H1 (cell line): ENCODE measurements around the gene SERTAD2. TPM values are rescaled to one million over a fixed set of nuclear protein-coding genes. Genes with fewer than 3 reads are reported as not detected.

Source experiments
- CTCF ChIA-PET: fragments of 300-600 bp; sonication (Branson Sonifier 250); formaldehyde crosslinking; loops from one replicate; lab custom pipeline; 2021; ENCODE audit not compliant: partially characterized antibody; lab: Charles Lee
- POLR2A ChIA-PET: fragments of 300-600 bp; sonication (Branson Sonifier 250); formaldehyde crosslinking; loops from one replicate; lab custom pipeline; 2021; ENCODE audit warnings: inconsistent platforms; ENCODE audit not compliant: partially characterized antibody; lab: Charles Lee
- DNase-seq, 2 experiments: peaks; one replicate each; pipeline versions ENCODE4 v3.0.0 to v3.0.0-alpha.2; 2010 to 2022; ENCODE audit warnings: low spot score in 2 of 2, low read depth in 1 of 2, mixed read lengths in 1 of 2
- FAIRE-seq: peaks from 2 replicates; lab custom pipeline; 2011; peaks lifted over from hg19 to GRCh38; lab: Jason Lieb, UNC
- H2AFZ ChIP-seq: 2 replicates; pipeline ENCODE4 v1.8.1; 2012; ENCODE audit warnings: low read length, inconsistent platforms
- H2AK5ac ChIP-seq: 2 replicates; pipeline ENCODE4 v1.6.1; 2013; ENCODE audit warnings: low read depth, low read length
- H2BK120ac ChIP-seq: replicated peaks from 2 replicates; pipeline ENCODE3; 2013; ENCODE audit warnings: low read depth, low read length, inconsistent platforms
- H2BK12ac ChIP-seq: 2 replicates; pipeline ENCODE4 v1.6.1; 2013; ENCODE audit warnings: low read depth, low read length
- H2BK15ac ChIP-seq: 2 replicates; pipeline ENCODE4 v1.6.1; 2013; ENCODE audit warnings: low read length
- H2BK20ac ChIP-seq: 2 replicates; pipeline ENCODE4 v1.6.1; 2013; ENCODE audit warnings: low read length
- H2BK5ac ChIP-seq: 2 replicates; pipeline ENCODE4 v1.6.1; 2013; ENCODE audit warnings: low read depth, low read length
- H3K14ac ChIP-seq: 2 replicates; pipeline ENCODE4 v1.6.1; 2013; ENCODE audit warnings: inconsistent platforms; ENCODE audit not compliant: insufficient read length
- H3K18ac ChIP-seq: 2 replicates; pipeline ENCODE4 v1.6.1; 2013; ENCODE audit warnings: low read length; ENCODE audit errors: extremely low read depth
- H3K23ac ChIP-seq: 2 replicates; pipeline ENCODE4 v1.6.1; 2013; ENCODE audit warnings: inconsistent platforms; ENCODE audit not compliant: insufficient read length
- H3K23me2 ChIP-seq: 2 replicates; pipeline ENCODE4 v1.6.1; 2013; ENCODE audit warnings: low read depth, low read length
- H3K27ac ChIP-seq: 2 replicates; pipeline ENCODE4 v1.6.1; 2011; ENCODE audit warnings: low read depth, low read length, inconsistent platforms
- H3K27me3 ChIP-seq, 4 experiments: replicated peaks in 1 of 4; 1 replicate in 1 of 4; 2 replicates in 3 of 4; pipeline versions ENCODE4 v1.6.1 to v1.8.1; 2011 to 2013; ENCODE audit warnings: low read length in 3 of 4, mild to moderate bottlenecking in 3 of 4, inconsistent platforms in 2 of 4, mixed read lengths in 2 of 4, moderate library complexity in 1 of 4; ENCODE audit not compliant: control insufficient read depth in 3 of 4, insufficient read depth in 3 of 4; ENCODE audit errors: extremely low read depth in 1 of 4
- H3K36me3 ChIP-seq, 4 experiments: 2 replicates each; pipeline versions ENCODE4 v1.6.1 to v1.8.1; 2011 to 2013; ENCODE audit warnings: mild to moderate bottlenecking in 4 of 4, low read length in 3 of 4, moderate library complexity in 2 of 4, control low read depth in 1 of 4, inconsistent platforms in 1 of 4; ENCODE audit not compliant: insufficient read depth in 4 of 4, control insufficient read depth in 2 of 4
- H3K4ac ChIP-seq: replicated peaks from 2 replicates; pipeline ENCODE3; 2013; ENCODE audit warnings: low read length, low read depth, mixed read lengths, inconsistent platforms; ENCODE audit not compliant: insufficient read length
- H3K4me1 ChIP-seq, 4 experiments: replicated peaks in 1 of 4; 1 replicate in 1 of 4; 2 replicates in 3 of 4; pipeline versions ENCODE4 v1.6.1 to v1.8.1; 2011 to 2013; ENCODE audit warnings: low read length in 3 of 4, inconsistent platforms in 2 of 4, mixed read lengths in 1 of 4; ENCODE audit not compliant: insufficient read depth in 4 of 4, control insufficient read depth in 3 of 4
- H3K4me2 ChIP-seq, 2 experiments: 2 replicates each; pipeline versions ENCODE4 v1.6.1 to v1.8.1; 2011 to 2013; ENCODE audit warnings: low read depth in 2 of 2, low read length in 2 of 2, control low read depth in 1 of 2, inconsistent platforms in 1 of 2, mild to moderate bottlenecking in 1 of 2; ENCODE audit not compliant: insufficient read depth in 1 of 2
- H3K4me3 ChIP-seq, 4 experiments: fragments of 200-600, 300-600 bp in 1 of 4; sonication (generic), shearing (Covaris generic), sonication (Bioruptor Twin) in 1 of 4; 2 replicates each; pipeline versions ENCODE4 v1.5.1 to v1.8.1; 2011 to 2016; ENCODE audit warnings: low read length in 4 of 4, low read depth in 3 of 4, control low read depth in 2 of 4, inconsistent platforms in 2 of 4, mild to moderate bottlenecking in 2 of 4, mixed read lengths in 1 of 4, moderate library complexity in 1 of 4; ENCODE audit not compliant: insufficient read depth in 2 of 4; ENCODE audit errors: extremely low read depth in 1 of 4
- H3K56ac ChIP-seq: replicated peaks from 2 replicates; pipeline ENCODE3; 2013; ENCODE audit warnings: low read depth, mild to moderate bottlenecking, mixed read lengths, low read length, inconsistent platforms; ENCODE audit not compliant: insufficient read length
- H3K79me1 ChIP-seq: 2 replicates; pipeline ENCODE4 v1.6.1; 2013; ENCODE audit warnings: low read depth, low read length, control low read depth
- H3K79me2 ChIP-seq, 2 experiments: 2 replicates each; pipeline versions ENCODE4 v1.6.1 to v1.8.1; 2012 to 2013; ENCODE audit warnings: low read length in 2 of 2, mild to moderate bottlenecking in 2 of 2, inconsistent platforms in 1 of 2; ENCODE audit not compliant: insufficient read depth in 2 of 2, control insufficient read depth in 1 of 2
- H3K9ac ChIP-seq, 4 experiments: replicated peaks in 1 of 4; 1 replicate in 1 of 4; 2 replicates in 3 of 4; pipeline versions ENCODE4 v1.6.1 to v1.8.1; 2011 to 2013; ENCODE audit warnings: low read depth in 3 of 4, low read length in 3 of 4, control low read depth in 2 of 4, mild to moderate bottlenecking in 2 of 4, moderate library complexity in 2 of 4, inconsistent platforms in 1 of 4; ENCODE audit errors: extremely low read depth in 1 of 4
- H3K9me3 ChIP-seq, 2 experiments: 2 replicates each; pipeline versions ENCODE4 v1.6.1 to v1.8.1; 2012 to 2013; ENCODE audit warnings: mild to moderate bottlenecking in 2 of 2, moderate library complexity in 2 of 2, control low read depth in 1 of 2, inconsistent platforms in 1 of 2, low read depth in 1 of 2, low read length in 1 of 2, mixed read lengths in 1 of 2; ENCODE audit not compliant: insufficient read depth in 2 of 2
- H4K20me1 ChIP-seq, 2 experiments: replicated peaks in 1 of 2; 2 replicates each; pipeline versions ENCODE3 to v1.8.1; 2011 to 2013; ENCODE audit warnings: inconsistent platforms in 2 of 2, low read length in 2 of 2, mild to moderate bottlenecking in 1 of 2; ENCODE audit not compliant: insufficient read depth in 2 of 2, control insufficient read depth in 1 of 2
- H4K5ac ChIP-seq: 2 replicates; pipeline ENCODE4 v1.6.1; 2013; ENCODE audit warnings: low read length, low read depth, mixed read lengths, inconsistent platforms; ENCODE audit not compliant: insufficient read length
- H4K8ac ChIP-seq: 2 replicates; pipeline ENCODE4 v1.8.0; 2013; ENCODE audit warnings: mild to moderate bottlenecking, moderate library complexity, low read length, inconsistent platforms; ENCODE audit not compliant: insufficient read depth; ENCODE audit errors: extremely low read depth
- H4K91ac ChIP-seq: replicated peaks from 2 replicates; pipeline ENCODE3; 2013; ENCODE audit warnings: low read length, mixed read lengths, inconsistent platforms; ENCODE audit not compliant: insufficient read length
- SIN3A ChIP-seq, 2 experiments: IDR thresholded peaks in 1 of 2; conservative IDR thresholded peaks in 1 of 2; 2 replicates each; pipeline ENCODE4 v1.6.1; 2011 to 2012; ENCODE audit warnings: low read length in 2 of 2, improper control_type of control experiment in 1 of 2, low read depth in 1 of 2, mild to moderate bottlenecking in 1 of 2
- SIRT6 ChIP-seq: IDR thresholded peaks from one replicate; pipeline ENCODE4 v1.7.1; 2012; ENCODE audit warnings: low read length, inconsistent platforms
- WGBS, 2 experiments: shearing (Covaris generic) in 1 of 2; methylation state at CpG; one replicate each; pipeline versions ENCODE4 v1.1.6 to v1.1.7; 2013 to 2015; ENCODE audit warnings: low lambda C conversion rate in 2 of 2, mixed read lengths in 2 of 2, inconsistent platforms in 1 of 2, low coverage in 1 of 2, missing lambda C conversion rate in 1 of 2; ENCODE audit not compliant: insufficient replicate concordance in 2 of 2, insufficient coverage in 1 of 2, insufficient read length in 1 of 2; ENCODE audit errors: extremely low coverage in 1 of 2, missing lambda C conversion rate in 1 of 2; 5-methylcytosine and 5-hydroxymethylcytosine counted together
- polyA plus RNA-seq, 7 experiments: library from polyadenylated mRNA; depleted of rRNA in 3 of 7; stranded (reverse) in 5 of 7; unstranded in 2 of 7; fragments of >200 nt in 5 of 7; fragments of 200-250 nt in 2 of 7; gene quantifications; 1 replicate in 5 of 7; 2 replicates in 1 of 7; 4 replicates in 1 of 7; pipeline versions ENCODE4 v1.2.1 to v1.2.3, GENCODE V29; 2011 to 2013; ENCODE audit warnings: missing spikeins in 2 of 7, mixed read lengths in 2 of 7
- total RNA-seq: library from RNA; stranded (reverse); fragmentation: NEBNext Ultra II Directional; extraction: Animal tissue kit (Norgen Biotek cat#: 25700); gene quantifications from 2 replicates; pipeline ENCODE4 v1.2.1, GENCODE V29; 2021

Gene SERTAD2
- total and polyA plus RNA-seq, 2 of the 8 experiments (the other 6 are each of a cell fraction or from before 2014, with no cell fraction given): 2.9 to 4.5 TPM

DNA sequence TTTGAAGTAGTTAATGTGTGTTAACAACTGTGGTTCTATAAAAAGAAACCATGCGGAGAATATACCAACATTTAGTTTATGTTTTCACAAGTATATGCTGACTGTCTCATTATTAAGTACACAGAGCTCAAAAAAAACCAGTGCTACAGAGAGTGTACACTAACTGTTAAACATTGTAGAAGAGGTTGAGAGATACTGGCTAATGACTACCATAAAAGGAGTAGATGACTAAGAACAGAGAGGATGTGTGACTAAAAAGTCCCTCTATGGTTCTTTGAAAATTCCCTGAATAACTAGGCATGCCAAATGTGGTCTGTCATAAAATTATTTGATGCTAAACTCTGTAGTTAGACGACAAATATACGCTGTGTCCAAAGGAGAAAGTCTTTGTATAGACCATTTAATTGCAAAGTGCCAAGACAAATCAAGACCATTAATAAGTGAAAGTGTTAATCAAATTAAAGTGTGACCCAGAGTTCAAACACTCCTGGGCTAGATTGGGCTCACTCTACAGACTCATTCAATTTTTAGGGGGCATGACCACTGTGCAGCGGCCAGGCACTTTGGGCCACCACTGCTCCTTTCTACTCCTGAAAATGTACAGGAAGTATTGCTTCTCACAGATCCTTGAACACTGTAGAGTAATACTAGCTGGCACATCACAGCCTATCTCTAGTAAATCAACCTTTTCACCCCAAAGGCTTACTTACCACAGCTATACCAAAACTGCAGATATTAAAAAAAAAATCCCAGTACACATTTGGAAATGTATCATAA, 45.1 kb upstream of the SERTAD2 start:
- H3K79me2 ChIP-seq: no peaks in the 10 kb centered on the region
- FAIRE-seq: no peak
- TF ChIP-seq SIRT6 (no peak), SIN3A (conservative IDR thresholded peaks at IDR 0.05 in 1 of 2, IDR thresholded peaks at IDR 0.05 in 1 of 2; ENCODE audit: low read depth in 1 of 2, low read length in 2 of 2) (no peak)
- TF ChIP-seq, all 59 proteins: peak for 0
- H4K5ac ChIP-seq: no peak overlapping the region
- H2BK120ac ChIP-seq: no peak overlapping the region
- no peak overlapping the region for H2BK12ac ChIP-seq
- H3K4me3 ChIP-seq: no peak overlapping the region
- H3K4ac ChIP-seq: no peak overlapping the region
- H4K8ac ChIP-seq: no peak overlapping the region
- no peak overlapping the region for H3K4me2 ChIP-seq
- CTCF ChIA-PET: interaction anchor here (1.5 kb wide), 1 partner anchor 52 kb away, joined by 3 read pairs; no protein-coding TSS in a partner anchor
- H2BK20ac ChIP-seq: no peak overlapping the region
- no peak for DNase-seq
- WGBS, 2 experiments: 92% methylated on average over 4 of the region's 4 CpGs; no CpG with 5 or more reads in 1 of the 2 experiments
- H3K9me3 ChIP-seq: no peaks in the 10 kb centered on the region
- H3K36me3 ChIP-seq: no peaks in the 10 kb centered on the region
- H3K14ac ChIP-seq: no peak overlapping the region
- H4K91ac ChIP-seq: no peak overlapping the region
- no peak overlapping the region for H3K56ac ChIP-seq
- no peaks in the 10 kb centered on the region for H3K23me2 ChIP-seq
- POLR2A ChIA-PET: no interaction called here
- no peak overlapping the region for H2BK5ac ChIP-seq
- H2AK5ac ChIP-seq: no peak overlapping the region
- H3K27me3 ChIP-seq: no peaks in the 10 kb centered on the region
- H4K20me1 ChIP-seq: no peaks in the 10 kb centered on the region
- no peak overlapping the region for H3K9ac ChIP-seq
- no peak overlapping the region for H2AFZ ChIP-seq
- H3K23ac ChIP-seq: no peak overlapping the region
- H3K79me1 ChIP-seq: no peaks in the 10 kb centered on the region
- peaks cover 0 to 7% (median 0%) of the 10 kb centered on the region in 4 experiments; a peak in 1 of 7 replicates for H3K4me1 ChIP-seq
- no peak overlapping the region for H3K18ac ChIP-seq
- H3K27ac ChIP-seq: no peak overlapping the region
- H2BK15ac ChIP-seq: no peak overlapping the region
